Fibroblast of lung (primary cell): Measurements from ENCODE around the gene TFIP11. TPM values are rescaled to one million over a fixed set of nuclear protein-coding genes. Genes with fewer than 3 reads are reported as not detected.
A peak's percentile ranks its signal among the peaks of the same experiment; 100 is the strongest.

Source experiments
- DNase-seq, 2 donors: peaks; one replicate each; pipeline versions ENCODE4 v3.0.0 to v3.0.0-alpha.2; 2010; ENCODE audit warnings: low read depth in 2 of 2
- H2AFZ ChIP-seq: 2 replicates; pipeline ENCODE4 v1.5.1; 2012; ENCODE audit warnings: low read length, control low read depth, inconsistent platforms
- H3K27ac ChIP-seq: 2 replicates; pipeline ENCODE4 v1.5.1; 2011; ENCODE audit warnings: low read length, control low read depth; ENCODE audit not compliant: insufficient read depth
- H3K27me3 ChIP-seq: 2 replicates; pipeline ENCODE4 v1.5.1; 2011; ENCODE audit warnings: mild to moderate bottlenecking, low read length; ENCODE audit not compliant: control insufficient read depth, insufficient read depth
- H3K36me3 ChIP-seq: 2 replicates; pipeline ENCODE4 v1.5.1; 2011; ENCODE audit warnings: low read length; ENCODE audit not compliant: control insufficient read depth, insufficient read depth
- H3K4me1 ChIP-seq: 2 replicates; pipeline ENCODE4 v1.5.1; 2011; ENCODE audit warnings: low read length; ENCODE audit not compliant: control insufficient read depth, insufficient read depth; ENCODE audit errors: extremely low read depth
- H3K4me2 ChIP-seq: 2 replicates; pipeline ENCODE4 v1.5.1; 2011; ENCODE audit warnings: low read length, control low read depth; ENCODE audit not compliant: insufficient read depth; ENCODE audit errors: extremely low read depth
- H3K4me3 ChIP-seq, 4 experiments: fragments of 200-600 bp in 1 of 4; sonication (generic) in 1 of 4; replicated peaks in 1 of 4; 2 replicates each; pipeline ENCODE4 v1.5.1; 2011 to 2016; ENCODE audit warnings: low read length in 4 of 4, low read depth in 3 of 4, mild to moderate bottlenecking in 3 of 4, control low read depth in 2 of 4, inconsistent platforms in 1 of 4, mixed read lengths in 1 of 4; ENCODE audit not compliant: insufficient read depth in 1 of 4; ENCODE audit errors: control extremely low read depth in 1 of 4
- H3K79me2 ChIP-seq: 2 replicates; pipeline ENCODE4 v1.5.1; 2012; ENCODE audit warnings: mild to moderate bottlenecking, low read length, inconsistent platforms; ENCODE audit not compliant: control insufficient read depth, insufficient read depth
- H3K9ac ChIP-seq: 2 replicates; pipeline ENCODE4 v1.5.1; 2011; ENCODE audit warnings: mild to moderate bottlenecking, low read length, control low read depth; ENCODE audit not compliant: insufficient read depth
- H3K9me3 ChIP-seq: 2 replicates; pipeline ENCODE4 v1.5.1; 2012; ENCODE audit warnings: low read depth, low read length; ENCODE audit not compliant: control insufficient read depth, insufficient read depth
- H4K20me1 ChIP-seq: 2 replicates; pipeline ENCODE4 v1.5.1; 2011; ENCODE audit warnings: low read length; ENCODE audit not compliant: control insufficient read depth, insufficient read depth; ENCODE audit errors: extremely low read depth
- EZH2 ChIP-seq: IDR thresholded peaks from 2 replicates; pipeline ENCODE4 v1.5.1; 2012; ENCODE audit warnings: low read length, control low read depth, mild to moderate bottlenecking; ENCODE audit errors: missing control alignments
- polyA plus RNA-seq, 2 donors: library from polyadenylated mRNA; depleted of rRNA in 1 of 2; stranded (reverse) in 1 of 2; unstranded in 1 of 2; fragments of >200 nt; gene quantifications; 2 replicates each; pipeline ENCODE4 v1.2.1, GENCODE V29; 2011 to 2012; ENCODE audit warnings: missing spikeins in 1 of 2
- total RNA-seq: library from RNA; depleted of rRNA; stranded (reverse); fragments of >200 nt; gene quantifications from 2 replicates; pipeline ENCODE4 v1.2.1, GENCODE V29; 2014
- TF ChIP-seq, protein P1 (sequence below), 2 donors: IDR thresholded peaks in 1 of 2; conservative IDR thresholded peaks in 1 of 2; 1 replicate in 1 of 2; 2 replicates in 1 of 2; pipeline ENCODE4 v1.5.1; 2011 to 2012; ENCODE audit warnings: low read length in 2 of 2, control low read depth in 1 of 2, inconsistent platforms in 1 of 2, low read depth in 1 of 2, mild to moderate bottlenecking in 1 of 2

TFIP11 gene
- total and polyA plus RNA-seq, 2 donors (not counting 1 experiment from before 2014, with no cell fraction given) = 24.2 to 40.3 TPM

DNA sequence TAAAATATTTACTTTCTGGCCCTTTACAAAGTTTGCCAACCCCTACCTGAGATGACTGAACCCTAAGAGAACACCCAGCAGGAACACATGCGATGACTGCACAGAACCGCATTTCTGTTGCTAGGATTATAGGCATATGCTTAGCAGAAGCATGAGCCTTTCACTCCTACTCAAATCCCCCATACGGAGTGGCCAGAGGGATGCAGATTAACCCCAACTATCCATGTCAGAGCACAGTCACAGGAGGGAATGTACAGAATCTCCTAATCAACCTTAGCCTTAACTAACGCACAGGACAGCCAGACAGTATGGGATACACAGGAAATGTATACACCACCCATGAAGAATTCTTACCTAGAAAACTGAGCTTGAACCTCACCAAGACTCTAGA is 34.9 kb downstream of the TFIP11 start:
- Histone ChIP-seq H3K79me2 (no peaks in the 10 kb centered on the region), H3K27ac (no peak overlapping the region), H2AFZ (no peak overlapping the region), H3K4me2 (no peak overlapping the region), H3K9me3 (no peaks in the 10 kb centered on the region), H3K9ac (no peak overlapping the region), H3K4me3 (no peak overlapping the region), H3K27me3 (no peaks in the 10 kb centered on the region), H3K36me3 (peaks cover 4% of the 10 kb centered on the region), H3K4me1 (no peaks in the 10 kb centered on the region), H4K20me1 (no peaks in the 10 kb centered on the region)
- TF ChIP-seq, protein P1, sequence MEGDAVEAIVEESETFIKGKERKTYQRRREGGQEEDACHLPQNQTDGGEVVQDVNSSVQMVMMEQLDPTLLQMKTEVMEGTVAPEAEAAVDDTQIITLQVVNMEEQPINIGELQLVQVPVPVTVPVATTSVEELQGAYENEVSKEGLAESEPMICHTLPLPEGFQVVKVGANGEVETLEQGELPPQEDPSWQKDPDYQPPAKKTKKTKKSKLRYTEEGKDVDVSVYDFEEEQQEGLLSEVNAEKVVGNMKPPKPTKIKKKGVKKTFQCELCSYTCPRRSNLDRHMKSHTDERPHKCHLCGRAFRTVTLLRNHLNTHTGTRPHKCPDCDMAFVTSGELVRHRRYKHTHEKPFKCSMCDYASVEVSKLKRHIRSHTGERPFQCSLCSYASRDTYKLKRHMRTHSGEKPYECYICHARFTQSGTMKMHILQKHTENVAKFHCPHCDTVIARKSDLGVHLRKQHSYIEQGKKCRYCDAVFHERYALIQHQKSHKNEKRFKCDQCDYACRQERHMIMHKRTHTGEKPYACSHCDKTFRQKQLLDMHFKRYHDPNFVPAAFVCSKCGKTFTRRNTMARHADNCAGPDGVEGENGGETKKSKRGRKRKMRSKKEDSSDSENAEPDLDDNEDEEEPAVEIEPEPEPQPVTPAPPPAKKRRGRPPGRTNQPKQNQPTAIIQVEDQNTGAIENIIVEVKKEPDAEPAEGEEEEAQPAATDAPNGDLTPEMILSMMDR (conservative IDR thresholded peaks at IDR 0.05 in 1 of 2, IDR thresholded peaks at IDR 0.05 in 1 of 2; ENCODE audit: low read depth in 1 of 2, low read length in 2 of 2) = no peak
- TF ChIP-seq EZH2 = no peak
- no peak for DNase-seq

DNA sequence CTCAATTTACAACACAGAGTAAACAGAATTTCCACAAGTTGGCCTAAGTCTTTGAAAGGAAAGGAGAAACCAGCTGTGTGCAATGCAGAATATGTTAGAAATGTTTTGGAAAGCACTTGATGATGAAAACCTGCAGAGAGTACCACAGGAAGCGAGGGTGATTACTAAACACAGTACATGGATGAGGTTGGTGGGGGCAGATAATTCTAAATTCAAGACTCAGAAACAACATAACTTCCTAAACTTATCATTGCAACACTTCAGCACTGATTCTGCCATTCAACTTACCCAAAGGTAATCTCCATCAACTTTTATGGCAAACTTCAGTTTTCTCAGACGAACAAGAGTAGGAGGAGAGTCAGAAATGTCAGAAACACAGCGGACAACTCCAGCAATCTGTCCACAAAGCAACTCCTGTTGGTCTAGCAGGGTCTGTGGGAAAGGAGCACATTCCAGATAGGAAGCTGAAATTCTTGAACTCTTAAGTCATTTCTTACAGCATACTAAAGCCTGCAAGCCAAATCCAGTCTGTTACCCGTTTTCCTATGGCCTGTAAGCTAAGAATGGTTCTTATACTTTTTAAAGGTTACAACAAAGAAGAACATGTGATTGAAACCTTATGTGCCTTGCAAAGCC is 35.5 kb downstream of the TFIP11 start:
- Histone ChIP-seq H3K4me3 (no peak overlapping the region), H3K9me3 (no peaks in the 10 kb centered on the region), H3K9ac (no peak overlapping the region), H3K79me2 (no peaks in the 10 kb centered on the region), H3K27ac (no peak overlapping the region), H3K36me3 (peaks cover 4% of the 10 kb centered on the region), H2AFZ (no peak overlapping the region), H3K27me3 (no peaks in the 10 kb centered on the region), H3K4me1 (no peaks in the 10 kb centered on the region), H4K20me1 (no peaks in the 10 kb centered on the region), H3K4me2 (no peak overlapping the region)
- TF ChIP-seq, protein P1 (conservative IDR thresholded peaks at IDR 0.05 in 1 of 2, IDR thresholded peaks at IDR 0.05 in 1 of 2; ENCODE audit: low read depth in 1 of 2, low read length in 2 of 2) = no peak
- no peak for TF ChIP-seq EZH2
- DNase-seq = peak in 1 of 2 donors; percentile 94

DNA sequence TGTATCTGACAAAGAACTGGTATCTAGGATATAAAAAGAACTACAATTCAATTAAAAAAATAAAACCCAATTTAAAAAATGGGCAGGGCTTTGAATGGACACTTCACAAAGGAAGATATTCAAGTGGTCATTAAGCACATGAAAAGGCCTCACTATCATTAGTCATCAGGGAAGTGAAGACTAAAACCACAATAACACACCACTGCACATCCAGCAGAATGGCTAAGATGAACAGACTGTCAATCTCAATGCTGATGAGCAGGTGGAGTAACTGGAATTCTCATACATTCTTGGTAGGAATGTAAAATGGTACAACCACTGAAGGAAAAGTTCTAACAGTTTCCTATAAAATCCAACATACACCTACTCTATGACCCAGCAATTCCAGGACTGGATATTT is 37.6 kb downstream of the TFIP11 start:
- Histone ChIP-seq H2AFZ (no peak overlapping the region), H4K20me1 (no peaks in the 10 kb centered on the region), H3K27ac (no peak overlapping the region), H3K9ac (no peak overlapping the region), H3K36me3 (peaks cover 12% of the 10 kb centered on the region), H3K4me3 (no peak overlapping the region), H3K4me2 (no peak overlapping the region), H3K9me3 (no peaks in the 10 kb centered on the region), H3K27me3 (no peaks in the 10 kb centered on the region), H3K4me1 (peaks cover 5% of the 10 kb centered on the region), H3K79me2 (no peaks in the 10 kb centered on the region)
- TF ChIP-seq, protein P1 (conservative IDR thresholded peaks at IDR 0.05 in 1 of 2, IDR thresholded peaks at IDR 0.05 in 1 of 2; ENCODE audit: low read depth in 1 of 2, low read length in 2 of 2) = no peak
- no peak for TF ChIP-seq EZH2
- peak in 1 of 2 donors; percentile 68 for DNase-seq
